Uterus (tissue), 2 donors: Measurements from ENCODE around the gene RND2.
"Not testable (repeated sequence)": the region's sequence is repeated elsewhere in the genome, so short reads cannot be mapped to it uniquely, and the experiment has no call there.

Experiments used
- POLR2A ChIP-seq, 2 donors: fragments of 450-650 bp; IDR thresholded peaks; one replicate each; pipeline ENCODE4 v1.6.1; 2016; ENCODE audit warnings: antibody characterized with exemption in 2 of 2, mild to moderate bottlenecking in 1 of 2, moderate library complexity in 1 of 2
- TF ChIP-seq, protein P1 (sequence below), 4 experiments: fragments of 200-600 bp in 2 of 4; fragments of 450-650 bp in 2 of 4; sonication (generic) in 2 of 4; IDR thresholded peaks; one replicate each; pipeline ENCODE4 v1.5.1; 2016 to 2019; ENCODE audit warnings: antibody characterized with exemption in 4 of 4, mild to moderate bottlenecking in 2 of 4, moderate library complexity in 1 of 4

DNA sequence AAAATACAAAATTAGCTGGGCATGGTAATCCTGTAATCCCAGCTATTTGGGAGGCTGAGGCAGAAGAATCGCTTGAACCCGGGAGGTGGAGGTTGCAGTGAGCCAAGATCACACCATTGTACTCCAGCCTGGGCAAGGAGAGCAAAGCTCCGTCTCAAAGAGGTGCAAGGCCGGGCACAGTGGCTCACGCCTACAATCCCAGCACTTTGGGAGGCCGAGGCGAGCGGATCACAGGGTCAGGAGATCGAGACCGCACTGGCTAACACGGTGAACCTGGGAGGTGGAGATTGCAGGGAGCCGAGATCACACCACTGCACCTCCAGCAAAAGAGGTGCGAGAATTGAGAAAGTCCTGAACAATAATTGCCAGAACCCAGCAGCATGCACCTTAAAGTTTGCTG is 24.1 kb upstream of the RND2 start:
- TF ChIP-seq, protein P1, sequence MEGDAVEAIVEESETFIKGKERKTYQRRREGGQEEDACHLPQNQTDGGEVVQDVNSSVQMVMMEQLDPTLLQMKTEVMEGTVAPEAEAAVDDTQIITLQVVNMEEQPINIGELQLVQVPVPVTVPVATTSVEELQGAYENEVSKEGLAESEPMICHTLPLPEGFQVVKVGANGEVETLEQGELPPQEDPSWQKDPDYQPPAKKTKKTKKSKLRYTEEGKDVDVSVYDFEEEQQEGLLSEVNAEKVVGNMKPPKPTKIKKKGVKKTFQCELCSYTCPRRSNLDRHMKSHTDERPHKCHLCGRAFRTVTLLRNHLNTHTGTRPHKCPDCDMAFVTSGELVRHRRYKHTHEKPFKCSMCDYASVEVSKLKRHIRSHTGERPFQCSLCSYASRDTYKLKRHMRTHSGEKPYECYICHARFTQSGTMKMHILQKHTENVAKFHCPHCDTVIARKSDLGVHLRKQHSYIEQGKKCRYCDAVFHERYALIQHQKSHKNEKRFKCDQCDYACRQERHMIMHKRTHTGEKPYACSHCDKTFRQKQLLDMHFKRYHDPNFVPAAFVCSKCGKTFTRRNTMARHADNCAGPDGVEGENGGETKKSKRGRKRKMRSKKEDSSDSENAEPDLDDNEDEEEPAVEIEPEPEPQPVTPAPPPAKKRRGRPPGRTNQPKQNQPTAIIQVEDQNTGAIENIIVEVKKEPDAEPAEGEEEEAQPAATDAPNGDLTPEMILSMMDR (IDR thresholded peaks at IDR 0.05), result not testable (repeated sequence)
- TF ChIP-seq POLR2A (IDR thresholded peaks at IDR 0.05), result not testable (repeated sequence)
